ENCODE results near the gene MXRA8.

The MXRA8 gene

DNA sequence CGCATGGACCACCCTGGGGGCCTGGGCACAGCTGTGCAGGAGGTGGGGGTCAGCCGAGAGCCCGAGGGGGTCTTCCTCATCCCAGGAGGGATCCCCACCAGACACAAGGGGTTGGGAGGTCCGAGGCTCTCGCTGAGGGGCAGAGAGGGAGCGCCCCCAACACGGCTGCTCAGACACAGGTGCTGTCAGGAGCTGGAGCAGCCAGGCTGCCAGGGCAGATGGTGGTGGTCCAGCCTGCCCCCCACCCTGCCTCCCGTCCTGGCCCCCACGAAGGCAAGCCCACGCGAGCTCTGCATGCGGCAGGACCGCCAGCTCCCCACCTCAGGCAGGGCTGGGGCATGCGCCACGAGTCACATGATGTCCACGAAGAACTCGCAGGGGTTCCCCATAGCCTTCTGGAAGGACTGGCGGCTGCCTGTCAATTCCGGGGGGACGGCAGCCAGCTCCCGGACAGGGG, 22.5 kb downstream of the MXRA8 start:
- DNase-seq (ENCODE audit: low read depth) = no peak

DNA sequence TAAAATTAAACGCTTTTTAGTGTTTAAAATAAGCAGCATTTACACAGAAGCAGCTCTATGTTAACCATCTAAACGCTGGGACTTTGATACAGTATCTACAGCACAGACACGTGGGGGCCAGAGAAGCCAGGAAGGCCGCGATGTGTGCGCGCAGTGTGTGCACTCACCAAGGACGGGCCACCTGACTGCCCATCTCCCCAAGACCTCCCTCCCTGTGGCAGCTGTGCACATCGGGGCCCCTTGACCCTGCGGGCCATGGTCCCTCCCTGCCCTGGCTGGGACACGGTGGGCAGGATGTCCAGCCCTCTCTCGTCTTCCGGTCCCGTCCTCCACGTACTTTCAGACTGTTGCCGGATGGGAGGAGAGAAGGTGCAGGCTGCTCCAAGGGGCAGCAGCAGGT, 23.1 kb downstream of the MXRA8 start:
- no peak for DNase-seq (ENCODE audit: low read depth)

GRCh38 chr1:1334835-1335234, 23.5 kb downstream of the MXRA8 start:
- DNase-seq (ENCODE audit: low read depth) = no peak

DNA sequence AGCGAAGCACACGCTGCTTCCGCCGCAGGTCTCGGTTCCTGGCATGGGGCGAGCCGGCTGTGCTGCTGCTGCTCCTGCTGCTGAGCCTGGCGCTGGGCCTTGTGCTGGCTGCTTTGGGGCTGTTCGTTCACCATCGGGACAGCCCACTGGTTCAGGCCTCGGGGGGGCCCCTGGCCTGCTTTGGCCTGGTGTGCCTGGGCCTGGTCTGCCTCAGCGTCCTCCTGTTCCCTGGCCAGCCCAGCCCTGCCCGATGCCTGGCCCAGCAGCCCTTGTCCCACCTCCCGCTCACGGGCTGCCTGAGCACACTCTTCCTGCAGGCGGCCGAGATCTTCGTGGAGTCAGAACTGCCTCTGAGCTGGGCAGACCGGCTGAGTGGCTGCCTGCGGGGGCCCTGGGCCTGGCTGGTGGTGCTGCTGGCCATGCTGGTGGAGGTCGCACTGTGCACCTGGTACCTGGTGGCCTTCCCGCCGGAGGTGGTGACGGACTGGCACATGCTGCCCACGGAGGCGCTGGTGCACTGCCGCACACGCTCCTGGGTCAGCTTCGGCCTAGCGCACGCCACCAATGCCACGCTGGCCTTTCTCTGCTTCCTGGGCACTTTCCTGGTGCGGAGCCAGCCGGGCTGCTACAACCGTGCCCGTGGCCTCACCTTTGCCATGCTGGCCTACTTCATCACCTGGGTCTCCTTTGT, 24.7 kb downstream of the MXRA8 start:
- DNase-seq (ENCODE audit: low read depth) = no peak

GRCh38 chr1:1332774-1333480, 25.4 kb downstream of the MXRA8 start:
- DNase-seq (ENCODE audit: low read depth) = no peak

GRCh38 chr1:1332031-1332755, 26.2 kb downstream of the MXRA8 start:
- no peak for DNase-seq (ENCODE audit: low read depth)

GRCh38 chr1:1331068-1331965, 27.0 kb downstream of the MXRA8 start, which contains the start of gene TAS1R3:
Gene TAS1R3, plus strand, starts transcription at chr1:1331280. Its CDS starts 66 bp downstream, at chr1:1331346.
- peak; percentile 40 for DNase-seq (ENCODE audit: low read depth)

DNA sequence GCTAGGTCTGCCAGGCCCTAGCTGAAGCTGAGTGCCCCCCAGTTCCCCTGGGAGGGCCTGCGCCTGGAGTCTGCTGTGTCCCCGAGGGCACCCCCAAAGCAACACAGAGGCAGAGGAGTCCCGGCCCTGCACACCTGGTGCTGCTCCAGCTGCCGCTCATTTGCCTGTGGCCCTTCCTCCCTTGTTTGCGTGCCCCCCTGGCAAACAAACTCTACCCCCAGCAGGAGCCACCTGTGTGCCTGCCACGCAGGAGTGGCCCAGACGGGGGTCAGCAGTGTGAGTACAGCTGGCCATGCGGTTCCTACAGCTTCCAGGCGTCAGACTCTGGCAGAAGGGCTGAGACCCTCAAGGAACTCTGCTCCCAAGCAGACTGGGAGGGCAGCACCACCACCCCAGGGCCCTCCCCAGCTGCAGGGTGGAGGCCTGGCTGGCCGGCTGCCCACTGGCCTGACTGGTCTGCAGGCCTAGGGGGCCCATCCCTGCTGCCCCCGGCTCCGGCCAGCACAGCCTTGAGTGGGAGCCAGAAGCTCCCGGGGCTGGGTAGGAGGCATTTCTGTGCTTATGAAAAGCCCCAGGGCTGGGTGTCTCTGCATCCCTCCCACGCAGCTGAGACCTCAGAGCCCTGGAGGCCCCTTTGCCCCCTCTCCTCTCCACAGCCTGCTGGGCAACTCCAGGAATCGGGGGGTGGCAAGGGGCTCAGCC, 27.8 kb downstream of the MXRA8 start:
- DNase-seq (ENCODE audit: low read depth) = no peak

DNA sequence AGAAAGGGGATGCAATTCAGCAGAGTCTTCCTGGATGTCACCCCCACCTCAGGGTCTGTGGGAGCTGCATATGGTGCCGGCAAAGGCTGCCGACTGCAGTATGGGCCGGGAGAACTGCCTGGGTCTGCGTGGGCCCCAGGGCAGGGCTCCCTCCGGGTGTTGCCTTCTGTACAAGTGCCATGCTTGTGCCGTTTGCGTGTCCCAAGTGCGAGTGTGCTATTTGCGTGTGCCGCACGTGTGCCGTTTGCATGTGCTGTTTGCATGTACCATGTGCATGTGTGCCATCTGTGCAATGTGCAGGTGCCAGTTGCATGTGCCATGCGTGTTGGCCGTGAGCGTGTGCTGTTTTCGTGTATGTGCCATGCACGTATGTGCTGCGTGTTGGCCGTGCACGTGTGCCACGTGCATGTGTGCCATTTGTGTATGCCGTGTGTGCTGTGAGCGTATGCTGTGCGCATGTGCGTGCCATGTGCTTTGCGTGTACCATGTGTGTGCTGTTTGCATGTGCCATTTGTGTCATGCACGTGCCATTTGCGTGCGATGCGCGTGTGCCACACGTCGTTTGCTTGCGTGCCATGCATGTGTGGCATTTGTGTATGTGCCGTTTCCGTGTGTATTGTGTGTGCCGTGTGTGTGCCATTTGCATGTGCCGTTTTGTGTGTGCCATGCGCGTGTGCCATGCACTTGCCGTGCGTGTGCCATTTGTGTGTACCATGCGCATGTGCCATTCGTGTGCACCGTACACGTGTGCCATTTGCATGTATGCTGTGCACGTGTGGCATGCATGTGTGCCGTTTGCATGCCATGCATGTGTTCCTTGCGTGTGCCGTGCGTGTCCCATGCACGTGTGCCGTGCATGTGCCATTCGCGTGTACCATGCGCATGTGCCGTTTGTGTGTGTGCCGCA, 28.8 kb downstream of the MXRA8 start:
- no peak for DNase-seq (ENCODE audit: low read depth)

GRCh38 chr1:1328254-1328653, 30.1 kb downstream of the MXRA8 start:
- no peak for DNase-seq (ENCODE audit: low read depth)

DNA sequence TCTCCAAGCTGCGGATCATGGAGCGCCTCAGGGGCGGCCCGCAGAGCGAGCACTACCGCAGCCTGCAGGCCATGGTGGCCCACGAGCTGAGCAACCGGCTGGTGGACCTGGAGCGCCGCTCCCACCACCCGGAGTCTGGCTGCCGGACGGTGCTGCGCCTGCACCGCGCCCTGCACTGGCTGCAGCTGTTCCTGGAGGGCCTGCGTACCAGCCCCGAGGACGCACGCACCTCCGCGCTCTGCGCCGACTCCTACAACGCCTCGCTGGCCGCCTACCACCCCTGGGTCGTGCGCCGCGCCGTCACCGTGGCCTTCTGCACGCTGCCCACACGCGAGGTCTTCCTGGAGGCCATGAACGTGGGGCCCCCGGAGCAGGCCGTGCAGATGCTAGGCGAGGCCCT, 31.1 kb downstream of the MXRA8 start:
- no peak for DNase-seq (ENCODE audit: low read depth)

DNA sequence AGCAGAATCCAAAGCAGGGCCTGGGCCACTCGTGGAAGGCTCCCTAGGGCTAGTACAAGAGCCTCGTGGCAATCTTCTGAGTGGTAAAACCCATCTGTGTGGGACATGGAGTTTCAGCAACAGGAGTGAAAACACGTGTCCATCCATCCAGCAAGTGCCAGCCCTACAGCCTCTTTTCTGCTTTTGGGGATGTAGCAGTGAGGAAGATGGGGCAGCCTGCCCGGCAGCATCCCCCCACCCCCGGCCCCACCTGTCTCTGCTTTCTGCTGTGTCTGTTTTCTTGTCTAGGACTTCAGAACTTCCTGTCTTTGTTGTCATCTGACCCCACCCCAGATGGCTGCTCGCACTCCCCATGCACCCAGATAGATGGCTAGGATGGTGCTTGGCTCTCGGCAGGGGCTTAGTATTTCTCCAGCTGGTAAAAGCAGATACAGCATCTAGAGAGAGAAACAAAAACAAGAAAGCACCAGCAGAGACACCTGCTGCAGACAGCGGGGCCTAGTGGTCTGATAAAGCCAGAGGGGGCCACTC, 32.2 kb downstream of the MXRA8 start:
- no peak for DNase-seq (ENCODE audit: low read depth)

- no peak for DNase-seq (ENCODE audit: low read depth)
Observed at GRCh38 chr1:1325288-1326074, 32.9 kb downstream of the MXRA8 start.

- peak; percentile 92 for DNase-seq (ENCODE audit: low read depth)
Observed at GRCh38 chr1:1324524-1325287, 33.6 kb downstream of the MXRA8 start, which contains the start of the genes CPTP and INTS11. Gene CPTP, plus strand, starts transcription at chr1:1324802. Its CDS starts 2,109 bp downstream, at chr1:1326911. Gene INTS11, minus strand, starts transcription at chr1:1324660. Its CDS starts 52 bp downstream, at chr1:1324608.

- DNase-seq (ENCODE audit: low read depth) = no peak
Observed at GRCh38 chr1:1324084-1324523, 34.3 kb downstream of the MXRA8 start.

DNA sequence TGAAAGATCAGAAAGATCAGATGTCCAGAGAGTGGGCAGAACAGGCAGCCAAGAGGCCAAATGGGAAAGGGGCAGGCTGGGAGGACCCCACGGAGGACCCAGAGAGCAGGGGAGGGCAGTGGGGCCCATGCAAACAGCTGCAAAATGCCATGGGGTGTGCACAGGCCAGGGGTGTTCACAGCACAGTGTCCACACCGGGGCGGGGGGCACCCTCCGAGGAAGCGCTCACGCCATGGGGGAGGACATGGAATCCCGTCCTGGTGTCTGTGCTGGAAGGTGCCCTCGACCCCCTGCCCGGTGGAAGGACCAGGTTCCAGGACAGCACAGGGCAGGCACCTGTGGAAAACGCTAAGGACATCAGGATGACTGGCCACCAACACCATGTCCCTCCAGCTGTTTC, 35.4 kb downstream of the MXRA8 start:
- no peak for DNase-seq (ENCODE audit: low read depth)

DNA sequence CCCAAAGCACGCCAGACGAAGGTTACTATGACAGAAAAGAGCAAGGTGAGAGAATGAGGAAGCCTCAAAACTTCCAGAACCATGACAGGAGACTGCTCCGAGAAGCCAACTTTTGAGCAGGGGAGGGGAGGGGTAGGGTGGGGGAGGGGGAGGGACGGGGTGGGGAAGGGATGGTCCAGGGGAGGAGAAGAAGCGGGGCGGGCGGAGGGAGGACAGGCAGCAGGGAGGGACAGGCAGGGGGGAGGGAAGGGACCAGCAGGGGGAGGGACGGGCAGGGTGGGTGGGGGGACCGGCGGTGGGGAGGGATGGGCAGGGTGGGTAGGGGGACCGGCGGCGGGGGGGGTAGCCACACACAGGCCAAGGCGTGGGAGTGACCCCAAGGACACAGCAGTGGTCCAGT, 35.9 kb downstream of the MXRA8 start:
- no peak for DNase-seq (ENCODE audit: low read depth)

DNA sequence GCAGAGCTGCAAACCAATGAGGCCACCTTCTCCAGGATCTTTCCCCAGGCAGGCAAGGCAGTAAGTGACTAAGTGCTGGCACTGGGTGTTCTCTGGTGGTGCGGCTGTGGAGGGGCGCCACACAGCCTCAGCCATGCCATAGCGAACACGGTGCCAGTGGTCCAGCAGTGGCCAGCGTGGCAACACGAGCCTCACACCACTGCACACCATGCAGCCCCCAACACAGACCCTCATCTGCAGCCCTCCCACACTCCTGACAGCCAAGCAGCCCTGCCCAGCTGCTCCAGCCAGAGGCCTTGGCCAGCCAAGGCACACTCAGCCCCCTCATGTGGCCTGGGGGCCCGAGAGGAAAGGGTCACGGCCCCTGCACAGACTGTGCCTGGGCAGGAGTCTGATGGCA, 36.9 kb downstream of the MXRA8 start:
- no peak for DNase-seq (ENCODE audit: low read depth)

Measured in ELR (cell line).